ENCODE results near the gene COL10A1.

GRCh38 chr6:116104636-116105035 is 21.3 kb downstream of the COL10A1 start:
- TF ChIP-seq, protein P1, sequence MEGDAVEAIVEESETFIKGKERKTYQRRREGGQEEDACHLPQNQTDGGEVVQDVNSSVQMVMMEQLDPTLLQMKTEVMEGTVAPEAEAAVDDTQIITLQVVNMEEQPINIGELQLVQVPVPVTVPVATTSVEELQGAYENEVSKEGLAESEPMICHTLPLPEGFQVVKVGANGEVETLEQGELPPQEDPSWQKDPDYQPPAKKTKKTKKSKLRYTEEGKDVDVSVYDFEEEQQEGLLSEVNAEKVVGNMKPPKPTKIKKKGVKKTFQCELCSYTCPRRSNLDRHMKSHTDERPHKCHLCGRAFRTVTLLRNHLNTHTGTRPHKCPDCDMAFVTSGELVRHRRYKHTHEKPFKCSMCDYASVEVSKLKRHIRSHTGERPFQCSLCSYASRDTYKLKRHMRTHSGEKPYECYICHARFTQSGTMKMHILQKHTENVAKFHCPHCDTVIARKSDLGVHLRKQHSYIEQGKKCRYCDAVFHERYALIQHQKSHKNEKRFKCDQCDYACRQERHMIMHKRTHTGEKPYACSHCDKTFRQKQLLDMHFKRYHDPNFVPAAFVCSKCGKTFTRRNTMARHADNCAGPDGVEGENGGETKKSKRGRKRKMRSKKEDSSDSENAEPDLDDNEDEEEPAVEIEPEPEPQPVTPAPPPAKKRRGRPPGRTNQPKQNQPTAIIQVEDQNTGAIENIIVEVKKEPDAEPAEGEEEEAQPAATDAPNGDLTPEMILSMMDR (IDR thresholded peaks at IDR 0.05; ENCODE audit: low read length): no peak
- TF ChIP-seq EZH2 (IDR thresholded peaks at IDR 0.05; ENCODE audit: borderline replicate concordance, low read length): no peak
